ENCODE measurements around the gene PPP1R13L. TPM values are rescaled to one million over a fixed set of nuclear protein-coding genes. Genes with fewer than 3 reads are reported as not detected.

PPP1R13L gene
- total and polyA plus RNA-seq, 2 of the 8 experiments (the other 6 are each of a cell fraction or from before 2014, with no cell fraction given) = 9.1 to 15.3 TPM

GRCh38 chr19:45439569-45440258 lies 34.8 kb upstream of the PPP1R13L start (continued):
- TF ChIP-seq ATF2 (IDR thresholded peaks at IDR 0.05; ENCODE audit: low read length) (no peak), KDM4A (IDR thresholded peaks at IDR 0.05; ENCODE audit: low read depth, low read length, severe bottlenecking) (peak; percentile 87), YY1 (IDR thresholded peaks at IDR 0.05; ENCODE audit: low read depth, low read length) (peak; percentile 75), KDM1A (IDR thresholded peaks at IDR 0.05; ENCODE audit: borderline replicate concordance, low read length) (0 out of 2 replicates have a peak, but pooled peaks have one; percentile 18), ASH2L (IDR thresholded peaks at IDR 0.05; ENCODE audit: low read length) (peak; percentile 90), KDM5A (IDR thresholded peaks at IDR 0.05; ENCODE audit: low read length) (no peak), RAD21 (IDR thresholded peaks at IDR 0.05 in 1 of 2, conservative IDR thresholded peaks at IDR 0.05 in 1 of 2; ENCODE audit: low read depth in 2 of 2, low read length in 2 of 2) (peak; percentile 75 to 77), CHD1 (IDR thresholded peaks at IDR 0.05; ENCODE audit: low read depth, low read length) (no peak), JUND (IDR thresholded peaks at IDR 0.05; ENCODE audit: low read length) (peak; percentile 27; the same call in 1 of the 2 replicates), RBBP5 (IDR thresholded peaks at IDR 0.05; ENCODE audit: borderline replicate concordance, low read depth, low read length) (peak; percentile 74; the same call in 1 of the 2 replicates), POLR2A (IDR thresholded peaks at IDR 0.05; ENCODE audit: control extremely low read depth in 1 of 2, low read depth in 2 of 2, low read length in 2 of 2) (peak in 1 of 2 experiments; percentile 8; a peak in 1 of 3 replicates)
